Measurements from ENCODE around the gene ME1.

Gene ME1

DNA sequence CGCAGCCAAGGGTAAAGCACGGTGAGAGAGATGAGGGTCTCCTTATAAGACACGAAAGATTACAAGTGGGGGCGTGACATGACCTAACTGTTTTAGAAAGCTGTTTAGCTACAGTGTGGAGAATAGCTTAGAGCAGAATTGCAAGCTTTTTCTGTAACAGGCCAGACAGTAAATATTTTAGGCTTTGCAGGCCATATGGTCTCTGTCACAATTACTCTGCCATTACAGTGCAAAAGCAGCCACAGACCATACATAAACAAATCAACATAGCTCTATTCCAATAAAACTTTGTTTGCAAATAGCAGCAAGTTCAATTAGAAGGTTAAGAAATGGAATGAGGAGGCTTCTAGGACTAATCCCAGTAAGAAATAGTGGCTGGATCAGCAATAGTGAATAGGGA lies 254.6 kb downstream of the ME1 start:
- TF ChIP-seq, protein P1, sequence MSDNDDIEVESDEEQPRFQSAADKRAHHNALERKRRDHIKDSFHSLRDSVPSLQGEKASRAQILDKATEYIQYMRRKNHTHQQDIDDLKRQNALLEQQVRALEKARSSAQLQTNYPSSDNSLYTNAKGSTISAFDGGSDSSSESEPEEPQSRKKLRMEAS (IDR thresholded peaks at IDR 0.05; ENCODE audit: low read depth, low read length): no peak
- no peak for DNase-seq (ENCODE audit: low read depth)
- no peak overlapping the region for H3K4me3 ChIP-seq (ENCODE audit: low read depth, low read length)

DNA sequence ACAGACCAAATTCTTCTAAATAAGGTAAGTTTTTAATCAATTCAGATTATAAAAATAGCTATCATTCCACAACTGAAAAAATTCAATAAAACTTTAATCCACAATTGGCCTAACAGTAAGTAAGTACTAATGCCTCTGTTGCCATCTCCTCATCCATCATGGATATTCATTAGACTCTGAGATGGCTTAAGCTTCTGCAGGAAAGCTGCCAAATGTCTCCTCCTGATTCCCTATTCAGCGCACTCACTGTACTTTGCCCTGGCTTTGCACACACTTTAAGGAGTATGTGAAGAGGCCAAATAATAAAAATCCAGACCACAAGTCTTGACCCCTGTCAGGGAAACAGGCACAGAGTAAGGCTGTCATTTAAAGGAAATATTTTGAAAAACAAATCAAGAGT lies 261.3 kb downstream of the ME1 start:
- TF ChIP-seq, protein P2, sequence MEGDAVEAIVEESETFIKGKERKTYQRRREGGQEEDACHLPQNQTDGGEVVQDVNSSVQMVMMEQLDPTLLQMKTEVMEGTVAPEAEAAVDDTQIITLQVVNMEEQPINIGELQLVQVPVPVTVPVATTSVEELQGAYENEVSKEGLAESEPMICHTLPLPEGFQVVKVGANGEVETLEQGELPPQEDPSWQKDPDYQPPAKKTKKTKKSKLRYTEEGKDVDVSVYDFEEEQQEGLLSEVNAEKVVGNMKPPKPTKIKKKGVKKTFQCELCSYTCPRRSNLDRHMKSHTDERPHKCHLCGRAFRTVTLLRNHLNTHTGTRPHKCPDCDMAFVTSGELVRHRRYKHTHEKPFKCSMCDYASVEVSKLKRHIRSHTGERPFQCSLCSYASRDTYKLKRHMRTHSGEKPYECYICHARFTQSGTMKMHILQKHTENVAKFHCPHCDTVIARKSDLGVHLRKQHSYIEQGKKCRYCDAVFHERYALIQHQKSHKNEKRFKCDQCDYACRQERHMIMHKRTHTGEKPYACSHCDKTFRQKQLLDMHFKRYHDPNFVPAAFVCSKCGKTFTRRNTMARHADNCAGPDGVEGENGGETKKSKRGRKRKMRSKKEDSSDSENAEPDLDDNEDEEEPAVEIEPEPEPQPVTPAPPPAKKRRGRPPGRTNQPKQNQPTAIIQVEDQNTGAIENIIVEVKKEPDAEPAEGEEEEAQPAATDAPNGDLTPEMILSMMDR (IDR thresholded peaks at IDR 0.05; ENCODE audit: low read depth, low read length): no peak
- TF ChIP-seq, protein P1 (IDR thresholded peaks at IDR 0.05; ENCODE audit: low read depth, low read length): no peak
- TF ChIP-seq POLR2A (IDR thresholded peaks at IDR 0.05; ENCODE audit: extremely low read depth, insufficient read length) (no peak), MYC (IDR thresholded peaks at IDR 0.05; ENCODE audit: low read depth, low read length) (no peak)
- DNase-seq (ENCODE audit: low read depth): no peak
- no peak overlapping the region for H3K4me3 ChIP-seq (ENCODE audit: low read depth, low read length)

DNA sequence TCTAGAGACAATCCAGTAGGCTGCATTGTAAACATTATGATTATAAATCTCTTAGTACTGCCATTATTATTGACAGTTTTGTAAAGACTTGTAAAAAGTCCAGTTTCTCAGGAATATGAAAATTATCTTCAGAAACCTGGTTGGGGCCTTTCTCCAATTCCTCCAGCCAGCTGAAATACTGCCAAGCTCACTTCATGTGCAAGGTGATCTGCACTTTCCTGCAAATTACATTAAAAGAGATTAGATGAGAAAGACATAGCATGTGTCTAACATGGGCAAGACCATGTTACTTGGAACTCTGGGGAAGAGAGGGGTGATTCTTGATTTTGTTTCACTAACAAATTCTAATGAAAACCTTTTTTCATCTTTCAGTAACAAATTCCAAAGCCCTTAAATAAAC lies 261.7 kb downstream of the ME1 start:
- H3K4me3 ChIP-seq (ENCODE audit: low read depth, low read length): no peak overlapping the region
- no peak for DNase-seq (ENCODE audit: low read depth)
- TF ChIP-seq MYC (IDR thresholded peaks at IDR 0.05; ENCODE audit: low read depth, low read length) (no peak), POLR2A (IDR thresholded peaks at IDR 0.05; ENCODE audit: extremely low read depth, insufficient read length) (no peak)
- TF ChIP-seq, protein P1 (IDR thresholded peaks at IDR 0.05; ENCODE audit: low read depth, low read length): no peak
- TF ChIP-seq, protein P2 (IDR thresholded peaks at IDR 0.05; ENCODE audit: low read depth, low read length): no peak

DNA sequence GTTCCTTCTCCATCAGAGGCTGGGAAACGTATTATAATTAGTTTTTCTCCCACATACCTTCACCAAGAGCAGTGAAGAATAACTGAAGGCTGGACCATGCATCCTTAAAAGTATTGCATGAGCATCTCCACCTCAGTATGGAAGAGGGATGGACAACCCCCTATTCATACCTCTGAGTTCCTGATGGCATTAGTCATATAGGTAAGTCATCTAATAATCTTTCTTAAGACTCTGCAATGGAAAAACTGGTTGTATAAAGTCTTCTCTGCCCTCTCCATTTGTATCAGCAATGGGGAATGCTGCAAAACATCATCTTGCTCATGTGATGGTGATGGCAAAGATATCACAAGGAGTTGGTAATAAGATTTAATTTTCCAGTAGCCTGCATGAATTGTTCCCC lies 262.3 kb downstream of the ME1 start:
- no peak overlapping the region for H3K4me3 ChIP-seq (ENCODE audit: low read depth, low read length)
- no peak for TF ChIP-seq MYC (IDR thresholded peaks at IDR 0.05; ENCODE audit: low read depth, low read length)
- TF ChIP-seq, protein P1 (IDR thresholded peaks at IDR 0.05; ENCODE audit: low read depth, low read length): no peak
- no peak for TF ChIP-seq POLR2A (IDR thresholded peaks at IDR 0.05; ENCODE audit: extremely low read depth, insufficient read length)
- TF ChIP-seq, protein P2 (IDR thresholded peaks at IDR 0.05; ENCODE audit: low read depth, low read length): no peak
- no peak for DNase-seq (ENCODE audit: low read depth)

DNA sequence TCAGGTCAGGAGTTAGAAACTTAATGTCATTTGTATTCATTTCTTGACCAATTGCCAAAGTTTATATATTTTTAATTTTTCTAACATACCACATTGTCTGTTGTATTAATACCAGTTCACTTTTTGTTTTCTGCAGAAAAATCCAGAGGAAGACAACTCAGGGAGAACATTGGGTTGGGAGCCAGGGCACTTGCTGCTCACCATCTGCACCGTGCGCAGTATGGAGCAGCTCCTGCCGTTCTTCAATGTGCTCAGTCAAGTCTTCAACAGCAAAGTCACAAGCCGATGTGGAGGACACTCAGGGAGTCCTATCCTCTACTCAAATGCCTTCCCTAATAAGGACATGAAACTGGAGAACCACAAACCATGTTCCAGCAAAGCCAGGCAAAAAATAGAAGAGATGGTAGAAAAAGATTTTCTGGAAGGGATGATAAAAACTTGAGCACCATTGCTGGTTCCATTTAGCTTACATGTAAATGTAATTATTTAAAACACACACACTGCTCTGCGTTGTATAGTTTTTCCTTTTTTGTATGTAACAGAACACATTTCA lies 263.0 kb downstream of the ME1 start:
- DNase-seq (ENCODE audit: low read depth): no peak
- TF ChIP-seq, protein P2 (IDR thresholded peaks at IDR 0.05; ENCODE audit: low read depth, low read length): no peak
- TF ChIP-seq POLR2A (IDR thresholded peaks at IDR 0.05; ENCODE audit: extremely low read depth, insufficient read length) (no peak), MYC (IDR thresholded peaks at IDR 0.05; ENCODE audit: low read depth, low read length) (no peak)
- TF ChIP-seq, protein P1 (IDR thresholded peaks at IDR 0.05; ENCODE audit: low read depth, low read length): no peak
- no peak overlapping the region for H3K4me3 ChIP-seq (ENCODE audit: low read depth, low read length)
